Natural killer cell (primary cell): ENCODE data around the gene CIPC. TPM values are rescaled to one million over a fixed set of nuclear protein-coding genes. Genes with fewer than 3 reads are reported as not detected.

Experiments used
- ATAC-seq, 3 donors: fragments of 150-1000 bp in 2 of 3; fragments of 200-7000 bp in 1 of 3; cut with Tn5 transposase; 1 replicate in 1 of 3; 2 replicates in 2 of 3; pipeline ENCODE4 v1.10.0; 2021; ENCODE audit warnings: mild to moderate bottlenecking in 2 of 3, moderate library complexity in 2 of 3
- DNase-seq, 2 donors: peaks; one replicate each; pipeline versions ENCODE4 v3.0.0 to v3.0.0-alpha.2; 2013 to 2021; ENCODE audit warnings: mixed read lengths in 1 of 2
- H3K27ac ChIP-seq: one replicate; pipeline ENCODE4 v1.5.1; 2013; ENCODE audit warnings: mild to moderate bottlenecking, low read length
- H3K27me3 ChIP-seq: one replicate; pipeline ENCODE4 v1.6.1; 2013; ENCODE audit warnings: low read length; ENCODE audit not compliant: control insufficient read depth, insufficient read depth
- H3K36me3 ChIP-seq: one replicate; pipeline ENCODE4 v1.6.1; 2013; ENCODE audit warnings: low read length; ENCODE audit not compliant: control insufficient read depth, insufficient read depth
- H3K4me1 ChIP-seq: one replicate; pipeline ENCODE4 v1.6.1; 2013; ENCODE audit warnings: low read length; ENCODE audit not compliant: control insufficient read depth, insufficient read depth
- H3K4me3 ChIP-seq: one replicate; pipeline ENCODE4 v1.5.1; 2013; ENCODE audit warnings: low read length
- H3K9me3 ChIP-seq: one replicate; pipeline ENCODE4 v1.6.1; 2013; ENCODE audit warnings: low read length; ENCODE audit not compliant: control insufficient read depth, insufficient read depth
- H3K27ac Mint-ChIP-seq, 2 donors: one replicate each; pipeline ENCODE4 v1.8.0; 2022; ENCODE audit warnings: mild to moderate bottlenecking in 2 of 2, mixed read lengths in 2 of 2, moderate library complexity in 1 of 2
- H3K27me3 Mint-ChIP-seq, 2 donors: one replicate each; pipeline ENCODE4 v1.8.0; 2022; ENCODE audit warnings: low read depth in 2 of 2, mixed read lengths in 2 of 2
- H3K36me3 Mint-ChIP-seq: one replicate; pipeline ENCODE4 v1.8.0; 2022; ENCODE audit warnings: mixed read lengths
- H3K4me1 Mint-ChIP-seq, 2 donors: one replicate each; pipeline ENCODE4 v1.8.0; 2022; ENCODE audit warnings: mixed read lengths in 2 of 2
- H3K4me3 Mint-ChIP-seq: one replicate; pipeline ENCODE4 v1.8.0; 2022; ENCODE audit warnings: mild to moderate bottlenecking, moderate library complexity, mixed read lengths
- H3K9me3 Mint-ChIP-seq, 2 donors: one replicate each; pipeline ENCODE4 v1.8.0; 2022; ENCODE audit warnings: mixed read lengths in 2 of 2
- WGBS: methylation state at CpG from one replicate; pipeline ENCODE4 v1.1.7; 2013; ENCODE audit warnings: missing lambda C conversion rate; ENCODE audit not compliant: insufficient coverage; 5-methylcytosine and 5-hydroxymethylcytosine counted together
- intact Hi-C: fragments of 100-400 bp; cut with micrococcal nuclease; formaldehyde crosslinking; loops from one replicate; pipeline ENCODE4 v1.14.2; 2022
- total RNA-seq, 4 donors: library from RNA; stranded (reverse); fragments of 120-200 nt in 1 of 4; gene quantifications; one replicate each; pipeline versions ENCODE4 v1.2.3 to v1.2.4, GENCODE V29; 2013 to 2022
- TF ChIP-seq, protein P1 (sequence below): fragments of 200-600 bp; IDR thresholded peaks from one replicate; pipeline ENCODE4 v1.8.0; 2022; ENCODE audit warnings: antibody characterized with exemption

The CIPC gene
- total RNA-seq, 3 donors from 2014 or later (not counting 1 experiment from before 2014, with no cell fraction given): 7.1 to 10.0 (median 9.9) TPM

DNA sequence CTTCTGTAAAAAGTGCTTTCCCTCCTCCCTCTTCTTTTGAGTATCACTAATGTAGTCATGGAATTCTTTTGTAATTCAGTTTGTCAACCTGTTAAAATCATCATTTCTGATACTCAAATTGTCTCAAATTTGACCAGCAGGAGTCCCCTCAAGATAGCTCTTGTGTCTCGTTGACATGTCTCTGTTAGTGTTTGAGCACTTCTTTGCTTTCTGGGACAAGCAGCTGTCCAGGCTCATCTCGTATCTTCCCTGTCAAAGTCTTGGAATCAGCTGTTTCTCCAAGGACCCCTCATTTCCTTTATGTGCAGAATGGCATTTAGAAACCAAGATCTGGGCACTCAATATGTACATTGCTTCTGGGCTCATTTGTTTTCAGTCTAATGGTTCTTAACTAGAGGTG is 10.7 kb downstream of the CIPC start:
- Mint-ChIP-seq H3K27me3 (no peaks in the 10 kb centered on the region), H3K9me3 (no peaks in the 10 kb centered on the region), H3K4me3 (no peak overlapping the region), H3K36me3 (no peaks in the 10 kb centered on the region), H3K27ac (no peak overlapping the region), H3K4me1 (peaks cover 0 to 5% of the 10 kb centered on the region in 2 donors)
- ATAC-seq: no peak
- DNase-seq: peak in 1 of 2 donors; percentile 32
- TF ChIP-seq, protein P1, sequence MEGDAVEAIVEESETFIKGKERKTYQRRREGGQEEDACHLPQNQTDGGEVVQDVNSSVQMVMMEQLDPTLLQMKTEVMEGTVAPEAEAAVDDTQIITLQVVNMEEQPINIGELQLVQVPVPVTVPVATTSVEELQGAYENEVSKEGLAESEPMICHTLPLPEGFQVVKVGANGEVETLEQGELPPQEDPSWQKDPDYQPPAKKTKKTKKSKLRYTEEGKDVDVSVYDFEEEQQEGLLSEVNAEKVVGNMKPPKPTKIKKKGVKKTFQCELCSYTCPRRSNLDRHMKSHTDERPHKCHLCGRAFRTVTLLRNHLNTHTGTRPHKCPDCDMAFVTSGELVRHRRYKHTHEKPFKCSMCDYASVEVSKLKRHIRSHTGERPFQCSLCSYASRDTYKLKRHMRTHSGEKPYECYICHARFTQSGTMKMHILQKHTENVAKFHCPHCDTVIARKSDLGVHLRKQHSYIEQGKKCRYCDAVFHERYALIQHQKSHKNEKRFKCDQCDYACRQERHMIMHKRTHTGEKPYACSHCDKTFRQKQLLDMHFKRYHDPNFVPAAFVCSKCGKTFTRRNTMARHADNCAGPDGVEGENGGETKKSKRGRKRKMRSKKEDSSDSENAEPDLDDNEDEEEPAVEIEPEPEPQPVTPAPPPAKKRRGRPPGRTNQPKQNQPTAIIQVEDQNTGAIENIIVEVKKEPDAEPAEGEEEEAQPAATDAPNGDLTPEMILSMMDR: no peak
- no peaks in the 10 kb centered on the region for H3K27me3 ChIP-seq
- H3K36me3 ChIP-seq: peaks cover 38% of the 10 kb centered on the region
- 86% methylated on average over 2 of the region's 2 CpGs for WGBS
- no peaks in the 10 kb centered on the region for H3K9me3 ChIP-seq
- no peak overlapping the region for H3K4me3 ChIP-seq
- no peak overlapping the region for H3K27ac ChIP-seq
- intact Hi-C loops: no loop called here
- no peaks in the 10 kb centered on the region for H3K4me1 ChIP-seq

DNA sequence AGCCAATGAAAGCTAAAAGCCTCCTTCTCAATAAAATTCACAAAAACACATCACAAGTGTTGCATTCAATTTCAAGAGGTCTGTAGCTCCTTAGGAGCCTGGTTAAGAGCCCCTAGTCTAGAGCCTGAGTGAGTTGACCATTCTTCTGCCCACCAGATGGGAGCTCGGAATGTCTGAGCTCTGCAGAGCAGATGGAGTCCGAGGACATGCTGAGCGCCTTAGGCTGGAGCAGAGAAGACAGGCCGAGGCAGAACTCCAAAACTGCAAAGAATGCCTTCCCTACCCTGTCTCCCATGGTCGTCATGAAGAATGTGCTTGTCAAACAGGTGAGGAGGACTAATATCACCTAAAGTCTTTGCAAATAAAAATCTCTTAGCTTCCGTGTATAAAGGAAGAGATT is 11.6 kb downstream of the CIPC start:
- Histone ChIP-seq H3K27ac (no peak overlapping the region), H3K27me3 (no peaks in the 10 kb centered on the region), H3K9me3 (no peaks in the 10 kb centered on the region), H3K4me1 (no peaks in the 10 kb centered on the region), H3K36me3 (peaks cover 47% of the 10 kb centered on the region), H3K4me3 (no peak overlapping the region)
- H3K4me3 Mint-ChIP-seq: no peak overlapping the region
- H3K9me3 Mint-ChIP-seq: no peaks in the 10 kb centered on the region
- no peak for DNase-seq
- no peak overlapping the region for H3K27ac Mint-ChIP-seq
- WGBS: 87% methylated on average over 5 of the region's 6 CpGs
- peaks cover 0 to 5% of the 10 kb centered on the region in 2 donors for H3K4me1 Mint-ChIP-seq
- TF ChIP-seq, protein P1: no peak
- no peaks in the 10 kb centered on the region for H3K36me3 Mint-ChIP-seq
- ATAC-seq: no peak
- no peaks in the 10 kb centered on the region for H3K27me3 Mint-ChIP-seq
- intact Hi-C loops: no loop called here

DNA sequence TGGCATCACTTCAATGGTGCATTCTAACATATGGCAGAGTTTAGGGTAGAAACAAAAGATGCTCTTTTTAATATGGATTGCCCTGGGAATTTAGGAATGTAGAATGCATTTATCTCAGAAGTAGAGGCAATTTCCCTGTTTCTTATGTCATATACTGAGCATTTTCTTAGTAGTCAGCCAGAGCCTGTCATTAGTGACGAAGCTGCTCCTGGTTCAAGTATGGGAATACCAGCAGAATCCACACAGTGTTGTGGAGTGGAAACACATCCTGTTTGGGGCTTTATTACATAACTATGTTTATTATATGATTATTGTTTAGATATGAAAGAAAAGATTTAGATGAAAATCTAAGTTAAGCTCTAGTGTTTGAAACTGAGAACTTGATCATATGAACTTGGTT is 12.2 kb downstream of the CIPC start:
- Mint-ChIP-seq H3K9me3 (no peaks in the 10 kb centered on the region), H3K27me3 (no peaks in the 10 kb centered on the region), H3K36me3 (no peaks in the 10 kb centered on the region), H3K4me1 (peaks cover 0 to 1% of the 10 kb centered on the region in 2 donors), H3K4me3 (no peak overlapping the region), H3K27ac (no peak overlapping the region)
- WGBS: 100% methylated on average over 1 of the region's 1 CpG
- intact Hi-C loops: no loop called here
- H3K27me3 ChIP-seq: no peaks in the 10 kb centered on the region
- no peak overlapping the region for H3K4me3 ChIP-seq
- DNase-seq (no peak), ATAC-seq (no peak)
- TF ChIP-seq, protein P1: no peak
- no peak overlapping the region for H3K27ac ChIP-seq
- no peaks in the 10 kb centered on the region for H3K4me1 ChIP-seq
- peaks cover 47% of the 10 kb centered on the region for H3K36me3 ChIP-seq
- H3K9me3 ChIP-seq: no peaks in the 10 kb centered on the region

DNA sequence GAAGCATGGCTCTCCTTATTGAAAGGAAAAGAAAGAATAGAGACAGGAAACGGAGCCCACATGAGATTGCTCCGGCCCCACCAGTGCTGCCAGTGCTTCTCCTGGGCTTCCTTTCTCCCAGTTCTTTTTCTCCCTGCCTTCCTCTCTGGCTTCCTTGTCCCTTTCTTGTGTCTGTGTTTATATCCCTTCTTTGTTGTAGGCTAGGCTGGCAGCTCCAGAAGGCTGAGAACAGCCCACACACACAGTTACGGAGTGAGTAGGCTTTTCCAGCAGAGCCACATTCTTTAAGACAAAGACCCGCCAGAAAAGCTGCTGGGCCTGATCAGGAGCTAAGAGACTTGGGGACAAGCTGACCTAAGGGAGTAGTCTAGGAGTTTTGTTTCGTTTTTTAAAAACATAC is 13.0 kb downstream of the CIPC start:
- intact Hi-C loops: no loop called here
- Mint-ChIP-seq H3K27me3 (no peaks in the 10 kb centered on the region), H3K4me1 (no peaks in the 10 kb centered on the region), H3K27ac (no peak overlapping the region), H3K9me3 (no peaks in the 10 kb centered on the region), H3K36me3 (no peaks in the 10 kb centered on the region), H3K4me3 (no peak overlapping the region)
- ATAC-seq: no peak
- Histone ChIP-seq H3K36me3 (peaks cover 45% of the 10 kb centered on the region), H3K4me1 (no peaks in the 10 kb centered on the region), H3K4me3 (no peak overlapping the region), H3K9me3 (no peaks in the 10 kb centered on the region), H3K27ac (no peak overlapping the region), H3K27me3 (no peaks in the 10 kb centered on the region)
- 92% methylated on average over 4 of the region's 5 CpGs for WGBS
- TF ChIP-seq, protein P1: no peak
- no peak for DNase-seq
